Adrenal gland (tissue), 5 donors: ENCODE data around the gene MMP10.

Experiments used
- POLR2A ChIP-seq, 2 donors: fragments of 450-650 bp; IDR thresholded peaks; one replicate each; pipeline ENCODE4 v1.6.1; 2017; ENCODE audit warnings: antibody characterized with exemption in 2 of 2, mild to moderate bottlenecking in 2 of 2, moderate library complexity in 1 of 2
- TF ChIP-seq, protein P1 (sequence below), 6 experiments: fragments of 450-650 bp in 4 of 6; fragments of 200-600 bp in 2 of 6; sonication (generic) in 1 of 6; IDR thresholded peaks; 1 replicate in 5 of 6; 2 replicates in 1 of 6; pipeline versions ENCODE4 v1.5.1 to v1.8.0; 2016 to 2021; ENCODE audit warnings: antibody characterized with exemption in 6 of 6, mild to moderate bottlenecking in 2 of 6, moderate library complexity in 1 of 6
- donor health status: DM: no; HTN: no; CAD: no.

DNA sequence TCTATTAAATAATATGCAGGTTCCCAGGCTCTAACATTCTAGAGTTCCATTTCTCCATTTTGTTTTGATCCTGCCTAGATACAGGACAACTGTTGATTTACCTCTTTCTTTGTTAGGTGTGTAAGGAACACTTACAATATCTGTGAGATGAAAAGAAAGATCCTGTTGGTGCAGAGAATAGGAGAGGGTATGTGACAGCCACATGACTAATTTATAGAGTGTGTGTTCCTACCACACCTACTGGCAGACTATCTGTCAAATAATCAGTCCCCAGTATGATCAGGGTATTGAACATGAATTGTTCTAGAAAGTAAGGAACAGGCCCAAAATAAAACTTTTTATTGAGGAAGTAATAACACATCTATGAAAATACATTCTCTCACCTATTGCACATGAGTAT is 10.2 kb downstream of the MMP10 start:
- TF ChIP-seq, protein P1, sequence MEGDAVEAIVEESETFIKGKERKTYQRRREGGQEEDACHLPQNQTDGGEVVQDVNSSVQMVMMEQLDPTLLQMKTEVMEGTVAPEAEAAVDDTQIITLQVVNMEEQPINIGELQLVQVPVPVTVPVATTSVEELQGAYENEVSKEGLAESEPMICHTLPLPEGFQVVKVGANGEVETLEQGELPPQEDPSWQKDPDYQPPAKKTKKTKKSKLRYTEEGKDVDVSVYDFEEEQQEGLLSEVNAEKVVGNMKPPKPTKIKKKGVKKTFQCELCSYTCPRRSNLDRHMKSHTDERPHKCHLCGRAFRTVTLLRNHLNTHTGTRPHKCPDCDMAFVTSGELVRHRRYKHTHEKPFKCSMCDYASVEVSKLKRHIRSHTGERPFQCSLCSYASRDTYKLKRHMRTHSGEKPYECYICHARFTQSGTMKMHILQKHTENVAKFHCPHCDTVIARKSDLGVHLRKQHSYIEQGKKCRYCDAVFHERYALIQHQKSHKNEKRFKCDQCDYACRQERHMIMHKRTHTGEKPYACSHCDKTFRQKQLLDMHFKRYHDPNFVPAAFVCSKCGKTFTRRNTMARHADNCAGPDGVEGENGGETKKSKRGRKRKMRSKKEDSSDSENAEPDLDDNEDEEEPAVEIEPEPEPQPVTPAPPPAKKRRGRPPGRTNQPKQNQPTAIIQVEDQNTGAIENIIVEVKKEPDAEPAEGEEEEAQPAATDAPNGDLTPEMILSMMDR (IDR thresholded peaks at IDR 0.05), result no peak
- TF ChIP-seq POLR2A (IDR thresholded peaks at IDR 0.05), result no peak
